H1 (cell line): ENCODE results near the gene TNN. TPM values are rescaled to one million over a fixed set of nuclear protein-coding genes. Genes with fewer than 3 reads are reported as not detected.

Source experiments
- CTCF ChIA-PET: fragments of 300-600 bp; sonication (Branson Sonifier 250); formaldehyde crosslinking; loops from one replicate; lab custom pipeline; 2021; ENCODE audit not compliant: partially characterized antibody; lab: Charles Lee
- POLR2A ChIA-PET: fragments of 300-600 bp; sonication (Branson Sonifier 250); formaldehyde crosslinking; loops from one replicate; lab custom pipeline; 2021; ENCODE audit warnings: inconsistent platforms; ENCODE audit not compliant: partially characterized antibody; lab: Charles Lee
- DNase-seq, 2 experiments: peaks; one replicate each; pipeline versions ENCODE4 v3.0.0 to v3.0.0-alpha.2; 2010 to 2022; ENCODE audit warnings: low spot score in 2 of 2, low read depth in 1 of 2, mixed read lengths in 1 of 2
- FAIRE-seq: peaks from 2 replicates; lab custom pipeline; 2011; peaks lifted over from hg19 to GRCh38; lab: Jason Lieb, UNC
- H2AFZ ChIP-seq: 2 replicates; pipeline ENCODE4 v1.8.1; 2012; ENCODE audit warnings: low read length, inconsistent platforms
- H2AK5ac ChIP-seq: 2 replicates; pipeline ENCODE4 v1.6.1; 2013; ENCODE audit warnings: low read depth, low read length
- H2BK120ac ChIP-seq: replicated peaks from 2 replicates; pipeline ENCODE3; 2013; ENCODE audit warnings: low read depth, low read length, inconsistent platforms
- H2BK12ac ChIP-seq: 2 replicates; pipeline ENCODE4 v1.6.1; 2013; ENCODE audit warnings: low read depth, low read length
- H2BK15ac ChIP-seq: 2 replicates; pipeline ENCODE4 v1.6.1; 2013; ENCODE audit warnings: low read length
- H2BK20ac ChIP-seq: 2 replicates; pipeline ENCODE4 v1.6.1; 2013; ENCODE audit warnings: low read length
- H2BK5ac ChIP-seq: 2 replicates; pipeline ENCODE4 v1.6.1; 2013; ENCODE audit warnings: low read depth, low read length
- H3K14ac ChIP-seq: 2 replicates; pipeline ENCODE4 v1.6.1; 2013; ENCODE audit warnings: inconsistent platforms; ENCODE audit not compliant: insufficient read length
- H3K18ac ChIP-seq: 2 replicates; pipeline ENCODE4 v1.6.1; 2013; ENCODE audit warnings: low read length; ENCODE audit errors: extremely low read depth
- H3K23ac ChIP-seq: 2 replicates; pipeline ENCODE4 v1.6.1; 2013; ENCODE audit warnings: inconsistent platforms; ENCODE audit not compliant: insufficient read length
- H3K23me2 ChIP-seq: 2 replicates; pipeline ENCODE4 v1.6.1; 2013; ENCODE audit warnings: low read depth, low read length
- H3K27ac ChIP-seq: 2 replicates; pipeline ENCODE4 v1.6.1; 2011; ENCODE audit warnings: low read depth, low read length, inconsistent platforms
- H3K27me3 ChIP-seq, 4 experiments: replicated peaks in 1 of 4; 1 replicate in 1 of 4; 2 replicates in 3 of 4; pipeline versions ENCODE4 v1.6.1 to v1.8.1; 2011 to 2013; ENCODE audit warnings: low read length in 3 of 4, mild to moderate bottlenecking in 3 of 4, inconsistent platforms in 2 of 4, mixed read lengths in 2 of 4, moderate library complexity in 1 of 4; ENCODE audit not compliant: control insufficient read depth in 3 of 4, insufficient read depth in 3 of 4; ENCODE audit errors: extremely low read depth in 1 of 4
- H3K36me3 ChIP-seq, 4 experiments: 2 replicates each; pipeline versions ENCODE4 v1.6.1 to v1.8.1; 2011 to 2013; ENCODE audit warnings: mild to moderate bottlenecking in 4 of 4, low read length in 3 of 4, moderate library complexity in 2 of 4, control low read depth in 1 of 4, inconsistent platforms in 1 of 4; ENCODE audit not compliant: insufficient read depth in 4 of 4, control insufficient read depth in 2 of 4
- H3K4ac ChIP-seq: replicated peaks from 2 replicates; pipeline ENCODE3; 2013; ENCODE audit warnings: low read length, low read depth, mixed read lengths, inconsistent platforms; ENCODE audit not compliant: insufficient read length
- H3K4me1 ChIP-seq, 4 experiments: replicated peaks in 1 of 4; 1 replicate in 1 of 4; 2 replicates in 3 of 4; pipeline versions ENCODE4 v1.6.1 to v1.8.1; 2011 to 2013; ENCODE audit warnings: low read length in 3 of 4, inconsistent platforms in 2 of 4, mixed read lengths in 1 of 4; ENCODE audit not compliant: insufficient read depth in 4 of 4, control insufficient read depth in 3 of 4
- H3K4me2 ChIP-seq, 2 experiments: 2 replicates each; pipeline versions ENCODE4 v1.6.1 to v1.8.1; 2011 to 2013; ENCODE audit warnings: low read depth in 2 of 2, low read length in 2 of 2, control low read depth in 1 of 2, inconsistent platforms in 1 of 2, mild to moderate bottlenecking in 1 of 2; ENCODE audit not compliant: insufficient read depth in 1 of 2
- H3K4me3 ChIP-seq, 4 experiments: fragments of 200-600, 300-600 bp in 1 of 4; sonication (generic), shearing (Covaris generic), sonication (Bioruptor Twin) in 1 of 4; 2 replicates each; pipeline versions ENCODE4 v1.5.1 to v1.8.1; 2011 to 2016; ENCODE audit warnings: low read length in 4 of 4, low read depth in 3 of 4, control low read depth in 2 of 4, inconsistent platforms in 2 of 4, mild to moderate bottlenecking in 2 of 4, mixed read lengths in 1 of 4, moderate library complexity in 1 of 4; ENCODE audit not compliant: insufficient read depth in 2 of 4; ENCODE audit errors: extremely low read depth in 1 of 4
- H3K56ac ChIP-seq: replicated peaks from 2 replicates; pipeline ENCODE3; 2013; ENCODE audit warnings: low read depth, mild to moderate bottlenecking, mixed read lengths, low read length, inconsistent platforms; ENCODE audit not compliant: insufficient read length
- H3K79me1 ChIP-seq: 2 replicates; pipeline ENCODE4 v1.6.1; 2013; ENCODE audit warnings: low read depth, low read length, control low read depth
- H3K79me2 ChIP-seq, 2 experiments: 2 replicates each; pipeline versions ENCODE4 v1.6.1 to v1.8.1; 2012 to 2013; ENCODE audit warnings: low read length in 2 of 2, mild to moderate bottlenecking in 2 of 2, inconsistent platforms in 1 of 2; ENCODE audit not compliant: insufficient read depth in 2 of 2, control insufficient read depth in 1 of 2
- H3K9ac ChIP-seq, 4 experiments: replicated peaks in 1 of 4; 1 replicate in 1 of 4; 2 replicates in 3 of 4; pipeline versions ENCODE4 v1.6.1 to v1.8.1; 2011 to 2013; ENCODE audit warnings: low read depth in 3 of 4, low read length in 3 of 4, control low read depth in 2 of 4, mild to moderate bottlenecking in 2 of 4, moderate library complexity in 2 of 4, inconsistent platforms in 1 of 4; ENCODE audit errors: extremely low read depth in 1 of 4
- H3K9me3 ChIP-seq, 2 experiments: 2 replicates each; pipeline versions ENCODE4 v1.6.1 to v1.8.1; 2012 to 2013; ENCODE audit warnings: mild to moderate bottlenecking in 2 of 2, moderate library complexity in 2 of 2, control low read depth in 1 of 2, inconsistent platforms in 1 of 2, low read depth in 1 of 2, low read length in 1 of 2, mixed read lengths in 1 of 2; ENCODE audit not compliant: insufficient read depth in 2 of 2
- H4K20me1 ChIP-seq, 2 experiments: replicated peaks in 1 of 2; 2 replicates each; pipeline versions ENCODE3 to v1.8.1; 2011 to 2013; ENCODE audit warnings: inconsistent platforms in 2 of 2, low read length in 2 of 2, mild to moderate bottlenecking in 1 of 2; ENCODE audit not compliant: insufficient read depth in 2 of 2, control insufficient read depth in 1 of 2
- H4K5ac ChIP-seq: 2 replicates; pipeline ENCODE4 v1.6.1; 2013; ENCODE audit warnings: low read length, low read depth, mixed read lengths, inconsistent platforms; ENCODE audit not compliant: insufficient read length
- H4K8ac ChIP-seq: 2 replicates; pipeline ENCODE4 v1.8.0; 2013; ENCODE audit warnings: mild to moderate bottlenecking, moderate library complexity, low read length, inconsistent platforms; ENCODE audit not compliant: insufficient read depth; ENCODE audit errors: extremely low read depth
- H4K91ac ChIP-seq: replicated peaks from 2 replicates; pipeline ENCODE3; 2013; ENCODE audit warnings: low read length, mixed read lengths, inconsistent platforms; ENCODE audit not compliant: insufficient read length
- CREB1 ChIP-seq: IDR thresholded peaks from 2 replicates; pipeline ENCODE4 v1.6.1; 2012; ENCODE audit warnings: inconsistent platforms
- EGR1 ChIP-seq: IDR thresholded peaks from 2 replicates; pipeline ENCODE4 v1.6.1; 2011; ENCODE audit warnings: low read depth, low read length, borderline replicate concordance
- FOSL1 ChIP-seq: IDR thresholded peaks from 2 replicates; pipeline ENCODE4 v1.6.1; 2011; ENCODE audit warnings: mild to moderate bottlenecking, low read depth, low read length, moderate library complexity; ENCODE audit not compliant: insufficient read depth
- NANOG ChIP-seq: IDR thresholded peaks from 2 replicates; pipeline ENCODE4 v1.6.1; 2011; ENCODE audit warnings: low read length, low read depth, mild to moderate bottlenecking, inconsistent platforms; ENCODE audit not compliant: insufficient read depth, poor library complexity, severe bottlenecking
- RAD21 ChIP-seq, 2 experiments: IDR thresholded peaks in 1 of 2; conservative IDR thresholded peaks in 1 of 2; 2 replicates each; pipeline ENCODE4 v1.6.1; 2011; ENCODE audit warnings: low read depth in 2 of 2, low read length in 2 of 2, improper control_type of control experiment in 1 of 2, inconsistent platforms in 1 of 2, mild to moderate bottlenecking in 1 of 2, moderate library complexity in 1 of 2
- SP4 ChIP-seq: IDR thresholded peaks from 2 replicates; pipeline ENCODE4 v1.6.1; 2012; ENCODE audit warnings: low read length, inconsistent platforms
- YY1 ChIP-seq: IDR thresholded peaks from 2 replicates; pipeline ENCODE4 v1.6.1; 2011; ENCODE audit warnings: low read depth, mild to moderate bottlenecking, low read length
- WGBS, 2 experiments: shearing (Covaris generic) in 1 of 2; methylation state at CpG; one replicate each; pipeline versions ENCODE4 v1.1.6 to v1.1.7; 2013 to 2015; ENCODE audit warnings: low lambda C conversion rate in 2 of 2, mixed read lengths in 2 of 2, inconsistent platforms in 1 of 2, low coverage in 1 of 2, missing lambda C conversion rate in 1 of 2; ENCODE audit not compliant: insufficient replicate concordance in 2 of 2, insufficient coverage in 1 of 2, insufficient read length in 1 of 2; ENCODE audit errors: extremely low coverage in 1 of 2, missing lambda C conversion rate in 1 of 2; 5-methylcytosine and 5-hydroxymethylcytosine counted together
- polyA plus RNA-seq, 7 experiments: library from polyadenylated mRNA; depleted of rRNA in 3 of 7; stranded (reverse) in 5 of 7; unstranded in 2 of 7; fragments of >200 nt in 5 of 7; fragments of 200-250 nt in 2 of 7; gene quantifications; 1 replicate in 5 of 7; 2 replicates in 1 of 7; 4 replicates in 1 of 7; pipeline versions ENCODE4 v1.2.1 to v1.2.3, GENCODE V29; 2011 to 2013; ENCODE audit warnings: missing spikeins in 2 of 7, mixed read lengths in 2 of 7
- total RNA-seq: library from RNA; stranded (reverse); fragmentation: NEBNext Ultra II Directional; extraction: Animal tissue kit (Norgen Biotek cat#: 25700); gene quantifications from 2 replicates; pipeline ENCODE4 v1.2.1, GENCODE V29; 2021
- TF ChIP-seq, protein P1 (sequence below): IDR thresholded peaks from 2 replicates; pipeline ENCODE4 v1.6.1; 2011; ENCODE audit warnings: low read depth, mild to moderate bottlenecking, low read length; ENCODE audit not compliant: insufficient read depth

Gene TNN
- total and polyA plus RNA-seq, 2 of the 8 experiments (the other 6 are each of a cell fraction or from before 2014, with no cell fraction given), result 0.21 to 0.30 TPM

DNA sequence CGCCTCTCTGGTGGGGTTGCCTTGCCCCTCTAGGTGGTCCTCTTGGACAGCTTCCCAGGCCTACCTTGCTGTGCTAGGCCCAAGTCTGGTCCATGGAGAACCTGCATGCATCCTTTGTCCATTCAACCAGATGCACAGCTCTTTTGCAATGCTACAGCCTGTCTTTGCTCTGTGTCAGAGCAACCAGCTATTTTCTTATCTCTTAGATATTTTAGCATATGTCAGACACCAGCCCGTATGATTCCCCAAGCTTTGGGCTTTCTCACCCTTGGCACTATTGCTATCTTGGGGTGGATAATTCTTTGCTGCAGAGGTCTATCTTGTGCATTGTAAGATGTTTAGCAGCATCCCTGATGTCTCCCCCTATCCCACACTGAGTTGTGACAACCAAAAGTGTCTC is 32.3 kb downstream of the TNN start:
- 88% methylated on average over 2 of the region's 2 CpGs; no CpG with 5 or more reads in 1 of the 2 experiments for WGBS, 2 experiments
- Histone ChIP-seq H4K91ac (no peak overlapping the region), H2AFZ (no peak overlapping the region), H3K4me2 (no peak overlapping the region), H3K4me3 (no peak overlapping the region), H3K56ac (no peak overlapping the region), H2BK5ac (no peak overlapping the region; the same call in 1 of the 2 replicates), H2AK5ac (no peak overlapping the region), H3K9me3 (peaks cover 0 to 3% of the 10 kb centered on the region in 2 experiments; a peak in 1 of 4 replicates), H3K14ac (no peak overlapping the region), H3K27me3 (no peaks in the 10 kb centered on the region; a peak in 1 of 7 replicates), H4K20me1 (no peaks in the 10 kb centered on the region), H4K5ac (no peak overlapping the region), H3K4me1 (no peaks in the 10 kb centered on the region), H3K23ac (no peak overlapping the region), H3K18ac (no peak overlapping the region), H3K36me3 (no peaks in the 10 kb centered on the region), H2BK120ac (no peak overlapping the region), H3K79me2 (no peaks in the 10 kb centered on the region), H3K9ac (no peak overlapping the region), H2BK12ac (no peak overlapping the region), H3K23me2 (no peaks in the 10 kb centered on the region), H3K79me1 (no peaks in the 10 kb centered on the region), H3K27ac (no peak overlapping the region), H2BK20ac (no peak overlapping the region), H2BK15ac (no peak overlapping the region), H4K8ac (no peak overlapping the region), H3K4ac (no peak overlapping the region)
- FAIRE-seq (no peak), DNase-seq (no peak)
- ChIA-PET CTCF (interaction anchor here (0.6 to 1.8 kb wide), 5 partner anchors 10 to 77 kb away, joined by 3 to 8 read pairs (median 4); partner anchors contain the start of gene MRPS14), POLR2A (no interaction called here)
- no peak for TF ChIP-seq EGR1
- TF ChIP-seq NANOG, result no peak
- TF ChIP-seq, protein P1, sequence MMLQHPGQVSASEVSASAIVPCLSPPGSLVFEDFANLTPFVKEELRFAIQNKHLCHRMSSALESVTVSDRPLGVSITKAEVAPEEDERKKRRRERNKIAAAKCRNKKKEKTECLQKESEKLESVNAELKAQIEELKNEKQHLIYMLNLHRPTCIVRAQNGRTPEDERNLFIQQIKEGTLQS, result no peak
- TF ChIP-seq SP4, result no peak
- TF ChIP-seq YY1, result no peak
- no peak for TF ChIP-seq FOSL1
- no peak for TF ChIP-seq CREB1
- TF ChIP-seq RAD21 (IDR thresholded peaks at IDR 0.05 in 1 of 2, conservative IDR thresholded peaks at IDR 0.05 in 1 of 2; ENCODE audit: low read depth in 2 of 2, low read length in 2 of 2), result no peak
